ENCODE data around the gene ARHGEF12.

The ARHGEF12 gene

DNA sequence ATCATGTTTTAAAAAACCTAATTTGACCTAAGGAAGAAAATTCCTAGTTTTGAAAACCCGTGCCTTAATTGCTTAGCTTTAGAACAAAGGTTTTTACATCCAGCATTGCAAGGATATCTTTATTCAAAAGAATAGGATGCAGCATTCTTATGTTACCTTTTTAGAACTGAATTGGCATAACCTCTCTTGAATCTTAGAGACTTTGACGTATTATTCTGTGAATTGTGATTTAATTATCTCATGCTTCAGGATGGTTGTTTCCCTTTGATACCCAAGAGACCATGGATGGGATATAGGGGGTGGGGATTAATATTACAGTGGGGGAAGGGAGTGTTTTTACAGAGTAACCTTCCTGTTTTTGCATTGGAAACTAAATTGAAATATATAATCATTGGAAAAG lies 49.4 kb downstream of the ARHGEF12 start:
- Histone ChIP-seq H3K4me3 (ENCODE audit: insufficient read depth in 1 of 2, low read depth in 1 of 2, low read length in 2 of 2) (no peak overlapping the region), H3K36me3 (ENCODE audit: control insufficient read depth in 1 of 2, insufficient read depth in 2 of 2, low read depth in 1 of 2, low read length in 2 of 2) (no peaks in the 10 kb centered on the region), H3K14ac (ENCODE audit: low read length in 2 of 2) (no peak overlapping the region), H2BK15ac (ENCODE audit: low read depth, poor library complexity, severe bottlenecking) (no peak overlapping the region), H3K4me1 (ENCODE audit: control insufficient read depth, insufficient read depth, low read depth, low read length) (peaks cover 2% of the 10 kb centered on the region), H4K8ac (ENCODE audit: low read length) (no peak overlapping the region), H2BK5ac (ENCODE audit: low read depth, low read length, poor library complexity, severe bottlenecking) (no peak overlapping the region), H3K4me2 (ENCODE audit: low read length, poor library complexity, severe bottlenecking) (no peak overlapping the region), H3K9me3 (ENCODE audit: control insufficient read depth, low read length) (no peaks in the 10 kb centered on the region), H4K91ac (ENCODE audit: low read length) (no peak overlapping the region), H2BK120ac (ENCODE audit: low read depth, low read length) (no peak overlapping the region), H3K23ac (ENCODE audit: low read length in 2 of 2) (no peak overlapping the region), H3K79me1 (replicated peaks; ENCODE audit: low read length, poor library complexity, severe bottlenecking) (no peaks in the 10 kb centered on the region), H3K4ac (ENCODE audit: low read depth in 1 of 2, low read length in 2 of 2) (no peak overlapping the region), H2BK12ac (ENCODE audit: low read length in 2 of 2) (no peak overlapping the region), H2AFZ (ENCODE audit: low read depth, low read length) (no peak overlapping the region), H3K27me3 (ENCODE audit: control insufficient read depth in 1 of 2, insufficient read depth in 1 of 2, low read length in 2 of 2) (no peaks in the 10 kb centered on the region), H3K9ac (ENCODE audit: low read length) (no peak overlapping the region), H2AK5ac (ENCODE audit: low read length, severe bottlenecking) (no peak overlapping the region), H3K27ac (ENCODE audit: low read length, poor library complexity, severe bottlenecking) (no peak overlapping the region), H3K18ac (ENCODE audit: low read depth in 1 of 2, low read length in 2 of 2) (no peak overlapping the region)
- 98% methylated on average over 2 of the region's 2 CpGs for WGBS
- no peak for DNase-seq

DNA sequence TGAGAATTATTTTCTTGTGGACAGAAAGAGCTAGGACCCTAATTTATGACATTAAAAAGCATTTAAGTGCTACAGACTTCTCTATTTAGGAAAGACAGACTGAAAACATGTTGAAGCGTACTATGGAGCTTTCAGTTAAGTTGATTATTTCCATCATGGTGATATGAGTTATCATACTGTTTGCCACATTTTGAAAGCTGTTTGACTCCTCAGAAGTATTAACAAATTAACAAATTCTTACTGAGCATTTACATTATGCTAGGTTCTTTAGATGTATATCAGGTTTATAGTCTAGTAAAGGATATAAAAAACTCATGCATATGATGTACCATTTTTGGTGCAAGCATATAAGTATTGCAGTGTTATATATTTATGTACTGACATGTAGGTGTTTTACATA lies 50.1 kb downstream of the ARHGEF12 start:
- Histone ChIP-seq H2BK12ac (ENCODE audit: low read length in 2 of 2) (no peak overlapping the region), H2BK120ac (ENCODE audit: low read depth, low read length) (no peak overlapping the region), H3K79me1 (replicated peaks; ENCODE audit: low read length, poor library complexity, severe bottlenecking) (no peaks in the 10 kb centered on the region), H2AK5ac (ENCODE audit: low read length, severe bottlenecking) (no peak overlapping the region), H3K4ac (ENCODE audit: low read depth in 1 of 2, low read length in 2 of 2) (no peak overlapping the region), H3K36me3 (ENCODE audit: control insufficient read depth in 1 of 2, insufficient read depth in 2 of 2, low read depth in 1 of 2, low read length in 2 of 2) (no peaks in the 10 kb centered on the region), H2AFZ (ENCODE audit: low read depth, low read length) (no peak overlapping the region), H3K9me3 (ENCODE audit: control insufficient read depth, low read length) (no peaks in the 10 kb centered on the region), H3K27ac (ENCODE audit: low read length, poor library complexity, severe bottlenecking) (no peak overlapping the region), H3K4me1 (ENCODE audit: control insufficient read depth, insufficient read depth, low read depth, low read length) (peaks cover 2% of the 10 kb centered on the region), H3K9ac (ENCODE audit: low read length) (no peak overlapping the region), H3K23ac (ENCODE audit: low read length in 2 of 2) (no peak overlapping the region), H2BK5ac (ENCODE audit: low read depth, low read length, poor library complexity, severe bottlenecking) (no peak overlapping the region), H3K14ac (ENCODE audit: low read length in 2 of 2) (no peak overlapping the region), H4K91ac (ENCODE audit: low read length) (no peak overlapping the region), H3K4me2 (ENCODE audit: low read length, poor library complexity, severe bottlenecking) (no peak overlapping the region), H2BK15ac (ENCODE audit: low read depth, poor library complexity, severe bottlenecking) (no peak overlapping the region), H3K18ac (ENCODE audit: low read depth in 1 of 2, low read length in 2 of 2) (no peak overlapping the region), H4K8ac (ENCODE audit: low read length) (no peak overlapping the region), H3K4me3 (ENCODE audit: insufficient read depth in 1 of 2, low read depth in 1 of 2, low read length in 2 of 2) (no peak overlapping the region), H3K27me3 (ENCODE audit: control insufficient read depth in 1 of 2, insufficient read depth in 1 of 2, low read length in 2 of 2) (no peaks in the 10 kb centered on the region)
- no peak for DNase-seq
- WGBS = 100% methylated on average over 1 of the region's 1 CpG

DNA sequence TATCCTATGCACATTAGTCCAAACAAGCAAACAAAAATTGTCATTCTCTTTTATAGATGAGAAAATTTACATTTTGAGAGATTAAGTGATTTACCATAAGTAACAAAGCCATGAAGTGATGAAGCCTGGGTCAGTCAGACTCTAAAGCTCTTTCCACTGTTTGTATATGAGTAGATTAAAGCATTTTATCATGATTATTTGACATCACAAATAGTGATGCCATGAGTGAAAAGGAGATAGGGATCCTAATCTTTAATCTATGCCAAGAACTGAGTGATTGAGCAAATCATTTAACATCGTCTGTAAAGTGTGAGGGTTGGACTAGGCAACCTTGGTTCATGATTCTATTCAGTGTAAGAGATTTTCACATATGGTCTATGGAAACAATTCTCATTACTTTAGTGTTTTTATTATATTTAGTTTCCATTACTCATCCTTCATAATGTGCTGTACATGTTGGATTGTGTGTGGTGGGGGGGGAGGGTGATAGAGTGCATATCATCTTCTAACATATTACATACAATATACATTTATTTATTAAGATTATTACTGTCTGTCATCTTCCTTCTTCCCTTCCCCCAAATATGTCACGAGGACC lies 50.7 kb downstream of the ARHGEF12 start:
- no peak overlapping the region for H2BK120ac ChIP-seq (ENCODE audit: low read depth, low read length)
- H3K27ac ChIP-seq (ENCODE audit: low read length, poor library complexity, severe bottlenecking) = no peak overlapping the region
- H2AK5ac ChIP-seq (ENCODE audit: low read length, severe bottlenecking) = no peak overlapping the region
- H3K36me3 ChIP-seq (ENCODE audit: control insufficient read depth in 1 of 2, insufficient read depth in 2 of 2, low read depth in 1 of 2, low read length in 2 of 2) = no peaks in the 10 kb centered on the region
- H3K9ac ChIP-seq (ENCODE audit: low read length) = no peak overlapping the region
- H3K18ac ChIP-seq (ENCODE audit: low read depth in 1 of 2, low read length in 2 of 2) = no peak overlapping the region
- H4K91ac ChIP-seq (ENCODE audit: low read length) = no peak overlapping the region
- no peaks in the 10 kb centered on the region for H3K9me3 ChIP-seq (ENCODE audit: control insufficient read depth, low read length)
- no peak overlapping the region for H3K4me2 ChIP-seq (ENCODE audit: low read length, poor library complexity, severe bottlenecking)
- H3K23ac ChIP-seq (ENCODE audit: low read length in 2 of 2) = no peak overlapping the region
- H3K4ac ChIP-seq (ENCODE audit: low read depth in 1 of 2, low read length in 2 of 2) = no peak overlapping the region
- no peaks in the 10 kb centered on the region for H3K27me3 ChIP-seq (ENCODE audit: control insufficient read depth in 1 of 2, insufficient read depth in 1 of 2, low read length in 2 of 2)
- no peak overlapping the region for H4K8ac ChIP-seq (ENCODE audit: low read length)
- WGBS = 100% methylated on average over 1 of the region's 2 CpGs
- H3K4me3 ChIP-seq (ENCODE audit: insufficient read depth in 1 of 2, low read depth in 1 of 2, low read length in 2 of 2) = no peak overlapping the region
- no peak overlapping the region for H2BK15ac ChIP-seq (ENCODE audit: low read depth, poor library complexity, severe bottlenecking)
- H3K4me1 ChIP-seq (ENCODE audit: control insufficient read depth, insufficient read depth, low read depth, low read length) = no peaks in the 10 kb centered on the region
- no peak overlapping the region for H2AFZ ChIP-seq (ENCODE audit: low read depth, low read length)
- H2BK12ac ChIP-seq (ENCODE audit: low read length in 2 of 2) = no peak overlapping the region
- DNase-seq = no peak
- H3K79me1 ChIP-seq (replicated peaks; ENCODE audit: low read length, poor library complexity, severe bottlenecking) = no peaks in the 10 kb centered on the region
- no peak overlapping the region for H3K14ac ChIP-seq (ENCODE audit: low read length in 2 of 2)
- no peak overlapping the region for H2BK5ac ChIP-seq (ENCODE audit: low read depth, low read length, poor library complexity, severe bottlenecking)

DNA sequence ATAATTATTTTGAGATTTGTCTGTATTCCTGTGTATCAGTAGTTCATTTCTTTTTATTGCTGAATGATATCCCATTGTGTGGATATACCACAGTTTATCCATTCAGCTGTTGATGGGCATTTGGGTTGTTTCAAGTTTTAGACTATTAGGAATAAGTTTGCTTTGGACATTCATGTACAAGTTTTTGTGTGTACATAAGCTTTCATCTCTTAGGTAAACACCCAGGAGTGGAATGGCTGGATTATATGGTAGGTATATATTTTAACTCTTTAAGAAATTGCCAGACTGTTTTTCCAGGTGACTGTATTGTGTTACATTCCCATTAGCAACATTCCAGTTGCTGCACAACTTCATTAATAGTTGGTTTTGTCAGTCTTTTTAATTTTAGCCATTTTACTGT lies 52.0 kb downstream of the ARHGEF12 start:
- no peak overlapping the region for H3K4ac ChIP-seq (ENCODE audit: low read depth in 1 of 2, low read length in 2 of 2)
- DNase-seq = no peak
- no peak overlapping the region for H2BK12ac ChIP-seq (ENCODE audit: low read length in 2 of 2)
- H3K9me3 ChIP-seq (ENCODE audit: control insufficient read depth, low read length) = no peaks in the 10 kb centered on the region
- no peak overlapping the region for H3K18ac ChIP-seq (ENCODE audit: low read depth in 1 of 2, low read length in 2 of 2)
- H3K36me3 ChIP-seq (ENCODE audit: control insufficient read depth in 1 of 2, insufficient read depth in 2 of 2, low read depth in 1 of 2, low read length in 2 of 2) = no peaks in the 10 kb centered on the region
- H4K91ac ChIP-seq (ENCODE audit: low read length) = no peak overlapping the region
- no peak overlapping the region for H3K9ac ChIP-seq (ENCODE audit: low read length)
- H3K4me2 ChIP-seq (ENCODE audit: low read length, poor library complexity, severe bottlenecking) = no peak overlapping the region
- no peak overlapping the region for H3K14ac ChIP-seq (ENCODE audit: low read length in 2 of 2)
- no peak overlapping the region for H2AK5ac ChIP-seq (ENCODE audit: low read length, severe bottlenecking)
- no peak overlapping the region for H2BK5ac ChIP-seq (ENCODE audit: low read depth, low read length, poor library complexity, severe bottlenecking)
- H3K4me3 ChIP-seq (ENCODE audit: insufficient read depth in 1 of 2, low read depth in 1 of 2, low read length in 2 of 2) = no peak overlapping the region
- no peak overlapping the region for H3K27ac ChIP-seq (ENCODE audit: low read length, poor library complexity, severe bottlenecking)
- H2AFZ ChIP-seq (ENCODE audit: low read depth, low read length) = no peak overlapping the region
- no peak overlapping the region for H2BK15ac ChIP-seq (ENCODE audit: low read depth, poor library complexity, severe bottlenecking)
- no peak overlapping the region for H2BK120ac ChIP-seq (ENCODE audit: low read depth, low read length)
- no peaks in the 10 kb centered on the region for H3K4me1 ChIP-seq (ENCODE audit: control insufficient read depth, insufficient read depth, low read depth, low read length)
- no peaks in the 10 kb centered on the region for H3K27me3 ChIP-seq (ENCODE audit: control insufficient read depth in 1 of 2, insufficient read depth in 1 of 2, low read length in 2 of 2)
- H4K8ac ChIP-seq (ENCODE audit: low read length) = no peak overlapping the region
- H3K23ac ChIP-seq (ENCODE audit: low read length in 2 of 2) = no peak overlapping the region
- H3K79me1 ChIP-seq (replicated peaks; ENCODE audit: low read length, poor library complexity, severe bottlenecking) = no peaks in the 10 kb centered on the region

Measured in mesenchymal stem cell (in vitro differentiated cells and primary cell).